22Rv1 (cell line): Measurements from ENCODE around the gene FAM98A.

Experiments
- H3K27ac ChIP-seq: fragments of 450-650 bp; 2 replicates; pipeline ENCODE4 v1.5.1; 2017
- CTCF ChIP-seq: fragments of 450-650 bp; IDR thresholded peaks from 2 replicates; pipeline ENCODE4 v1.5.1; 2017; ENCODE audit warnings: mild to moderate bottlenecking
- ZFX ChIP-seq: fragments of 450-650 bp; IDR thresholded peaks from 2 replicates; pipeline ENCODE4 v1.6.1; 2017; ENCODE audit warnings: antibody characterized with exemption, borderline replicate concordance

The FAM98A gene

GRCh38 chr2:33628031-33628827 is 29.1 kb upstream of the FAM98A start:
- TF ChIP-seq CTCF (no peak), ZFX (no peak)
- no peak overlapping the region for H3K27ac ChIP-seq

GRCh38 chr2:33619028-33619427 is 19.9 kb upstream of the FAM98A start:
- no peak for TF ChIP-seq ZFX
- TF ChIP-seq CTCF: no peak
- H3K27ac ChIP-seq: no peak overlapping the region

GRCh38 chr2:33617989-33618388 is 18.9 kb upstream of the FAM98A start:
- TF ChIP-seq ZFX (no peak), CTCF (no peak)
- no peak overlapping the region for H3K27ac ChIP-seq

GRCh38 chr2:33617401-33617800 is 18.3 kb upstream of the FAM98A start:
- H3K27ac ChIP-seq: no peak overlapping the region
- TF ChIP-seq ZFX: no peak
- no peak for TF ChIP-seq CTCF

GRCh38 chr2:33616873-33617272 is 17.8 kb upstream of the FAM98A start:
- no peak overlapping the region for H3K27ac ChIP-seq
- TF ChIP-seq ZFX (no peak), CTCF (no peak)

GRCh38 chr2:33614190-33614589 is 15.1 kb upstream of the FAM98A start:
- TF ChIP-seq CTCF: no peak
- H3K27ac ChIP-seq: no peak overlapping the region

- no peak overlapping the region for H3K27ac ChIP-seq
- TF ChIP-seq ZFX (no peak), CTCF (no peak)
Measured at GRCh38 chr2:33607905-33608304, 8.8 kb upstream of the FAM98A start.
